Endothelial cell of umbilical vein (primary cell): ENCODE measurements around the gene VPS45. TPM values are rescaled to one million over a fixed set of nuclear protein-coding genes. Genes with fewer than 3 reads are reported as not detected.

Experiments
- BruUV-seq: library from RNA; stranded (reverse); fragments of 400-500 nt; replicated peaks from 2 replicates; lab custom pipeline; 2021; lab: Mats Ljungman, UMichigan
- CTCF ChIA-PET: fragments of 300-600, 350-600 bp; sonication (Branson Sonifier 250); formaldehyde crosslinking; loops from one replicate; lab custom pipeline; 2021; ENCODE audit warnings: antibody characterized with exemption, inconsistent platforms; lab: Charles Lee
- POLR2A ChIA-PET: fragments of 300-600, 350-600 bp; sonication (Branson Sonifier 250); formaldehyde crosslinking; loops from one replicate; lab custom pipeline; 2021; ENCODE audit warnings: antibody characterized with exemption, inconsistent platforms; lab: Charles Lee
- DNase-seq: peaks from one replicate; pipeline ENCODE4 v3.0.0-alpha.2; 2011; ENCODE audit warnings: low read depth, low spot score
- FAIRE-seq: peaks from 2 replicates; lab custom pipeline; 2011; peaks lifted over from hg19 to GRCh38; lab: Jason Lieb, UNC
- H2AFZ ChIP-seq: 2 replicates; pipeline ENCODE4 v1.6.0; 2012; ENCODE audit warnings: low read depth, low read length, control low read depth, inconsistent platforms
- H3K27ac ChIP-seq: 2 replicates; pipeline ENCODE4 v1.5.1; 2011; ENCODE audit warnings: low read depth, mild to moderate bottlenecking, control low read depth, low read length, moderate library complexity; ENCODE audit not compliant: insufficient read depth
- H3K27me3 ChIP-seq, 2 experiments: 2 replicates each; pipeline versions ENCODE4 v1.6.0 to v1.6.1; 2011; ENCODE audit warnings: low read length in 2 of 2, mixed read lengths in 1 of 2; ENCODE audit not compliant: control insufficient read depth in 2 of 2, insufficient read depth in 2 of 2
- H3K36me3 ChIP-seq, 2 experiments: 2 replicates in 1 of 2; 3 replicates in 1 of 2; pipeline ENCODE4 v1.5.1; 2011; ENCODE audit warnings: low read length in 2 of 2, mild to moderate bottlenecking in 1 of 2, moderate library complexity in 1 of 2; ENCODE audit not compliant: control insufficient read depth in 2 of 2, insufficient read depth in 2 of 2; ENCODE audit errors: extremely low read depth in 1 of 2
- H3K4me1 ChIP-seq: 3 replicates; pipeline ENCODE4 v1.5.1; 2011; ENCODE audit warnings: mild to moderate bottlenecking, low read length; ENCODE audit not compliant: control insufficient read depth, insufficient read depth; ENCODE audit errors: extremely low read depth
- H3K4me2 ChIP-seq: 2 replicates; pipeline ENCODE4 v1.6.1; 2011; ENCODE audit warnings: low read length, control low read depth, mixed read lengths; ENCODE audit not compliant: insufficient read depth
- H3K4me3 ChIP-seq, 3 experiments: fragments of 200-600 bp in 1 of 3; sonication (generic), shearing (Covaris generic) in 1 of 3; replicated peaks in 1 of 3; 2 replicates each; pipeline ENCODE4 v1.5.1; 2011 to 2016; ENCODE audit warnings: control low read depth in 3 of 3, low read length in 3 of 3, mild to moderate bottlenecking in 2 of 3, inconsistent platforms in 1 of 3, low read depth in 1 of 3, moderate library complexity in 1 of 3; ENCODE audit not compliant: insufficient read depth in 1 of 3
- H3K79me2 ChIP-seq: 2 replicates; pipeline ENCODE4 v1.6.0; 2012; ENCODE audit warnings: low read length, inconsistent platforms; ENCODE audit not compliant: control insufficient read depth, insufficient read depth
- H3K9ac ChIP-seq: replicated peaks from 2 replicates; pipeline ENCODE3; 2011; ENCODE audit warnings: low read length, control low read depth; ENCODE audit not compliant: insufficient read depth; ENCODE audit errors: extremely low read depth
- H3K9me1 ChIP-seq: replicated peaks from 3 replicates; pipeline ENCODE4 v1.6.0; 2011; ENCODE audit warnings: mild to moderate bottlenecking, low read length; ENCODE audit not compliant: control insufficient read depth, insufficient read depth; ENCODE audit errors: extremely low read depth
- H3K9me3 ChIP-seq: replicated peaks from 2 replicates; pipeline ENCODE4 v1.5.1; 2012; ENCODE audit warnings: low read length, inconsistent platforms; ENCODE audit not compliant: control insufficient read depth, insufficient read depth
- H4K20me1 ChIP-seq: replicated peaks from 2 replicates; pipeline ENCODE3; 2011; ENCODE audit warnings: mild to moderate bottlenecking, low read length; ENCODE audit not compliant: control insufficient read depth, insufficient read depth; ENCODE audit errors: extremely low read depth
- CTCF ChIP-seq, 2 donors: IDR thresholded peaks; 1 replicate in 1 of 2; 2 replicates in 1 of 2; pipeline ENCODE4 v1.5.1; 2011; ENCODE audit warnings: low read length in 2 of 2, mild to moderate bottlenecking in 2 of 2, moderate library complexity in 2 of 2, control low read depth in 1 of 2, inconsistent platforms in 1 of 2, low read depth in 1 of 2; ENCODE audit not compliant: insufficient read depth in 1 of 2; ENCODE audit errors: extremely low read depth in 1 of 2
- EZH2 ChIP-seq: IDR thresholded peaks from 2 replicates; pipeline ENCODE4 v1.6.1; 2012; ENCODE audit warnings: borderline replicate concordance, low read depth, mild to moderate bottlenecking, moderate library complexity, low read length, inconsistent platforms; ENCODE audit not compliant: severe bottlenecking
- GATA2 ChIP-seq: IDR thresholded peaks from 2 replicates; pipeline ENCODE4 v1.7.0; 2011; ENCODE audit warnings: low read depth, mild to moderate bottlenecking, moderate library complexity, mixed read lengths, low read length; ENCODE audit not compliant: insufficient read length, insufficient read depth
- JUN ChIP-seq: IDR thresholded peaks from 2 replicates; pipeline ENCODE4 v1.6.1; 2011; ENCODE audit warnings: borderline replicate concordance, low read depth; ENCODE audit not compliant: insufficient read length, insufficient read depth
- MAX ChIP-seq: IDR thresholded peaks from 2 replicates; pipeline ENCODE4 v1.6.1; 2011; ENCODE audit not compliant: insufficient read depth, insufficient read length
- MYC ChIP-seq: IDR thresholded peaks from one replicate; pipeline ENCODE4 v1.6.1; 2011; ENCODE audit warnings: mild to moderate bottlenecking, low read depth, low read length
- POLR2A ChIP-seq: IDR thresholded peaks from 2 replicates; pipeline ENCODE4 v1.6.1; 2012; ENCODE audit warnings: low read depth, mild to moderate bottlenecking, control low read depth, low read length
- POLR2AphosphoS5 ChIP-seq: IDR thresholded peaks from 2 replicates; pipeline ENCODE4 v1.6.1; 2012; ENCODE audit warnings: low read depth, mild to moderate bottlenecking, control low read depth, low read length, moderate library complexity; ENCODE audit not compliant: insufficient read depth
- dilution Hi-C: fragments of 300-500 bp; cut with MboI; formaldehyde crosslinking; loops from one replicate; pipeline ENCODE4 v1.15.0; 2019; ENCODE audit warnings: low sequenced_read_pairs; ENCODE audit not compliant: extremely low pct_ligation_motif_present
- intact Hi-C: fragments of 100-400 bp; cut with micrococcal nuclease; formaldehyde crosslinking; loops from one replicate; pipeline ENCODE4 v1.10.0; 2022
- polyA plus RNA-seq, 4 experiments: library from polyadenylated mRNA; depleted of rRNA in 3 of 4; stranded (reverse) in 3 of 4; unstranded in 1 of 4; fragments of >200 nt; gene quantifications; 2 replicates each; pipeline versions ENCODE4 v1.2.1 to v1.2.3, GENCODE V29; 2011 to 2012; ENCODE audit warnings: missing spikeins in 1 of 4
- total RNA-seq: library from RNA; stranded (reverse); gene quantifications from 2 replicates; pipeline ENCODE4 v1.2.3, GENCODE V29; 2021

The VPS45 gene
- total and polyA plus RNA-seq, 2 donors (not counting 3 experiments of a cell fraction or from before 2014, with no cell fraction given), result 24.8 to 43.7 TPM

- ChIA-PET POLR2A (no interaction called here), CTCF (interaction anchor here (1.3 kb wide), 1 partner anchor 48 kb away, joined by 4 read pairs; no protein-coding TSS in a partner anchor)
- Histone ChIP-seq H3K9me3 (no peaks in the 10 kb centered on the region), H4K20me1 (no peaks in the 10 kb centered on the region), H3K4me2 (no peak overlapping the region), H3K4me3 (no peak overlapping the region), H3K27me3 (no peaks in the 10 kb centered on the region), H2AFZ (no peak overlapping the region), H3K4me1 (no peaks in the 10 kb centered on the region), H3K79me2 (no peaks in the 10 kb centered on the region), H3K27ac (no peak overlapping the region), H3K36me3 (no peaks in the 10 kb centered on the region), H3K9ac (no peak overlapping the region), H3K9me1 (no peaks in the 10 kb centered on the region)
- dilution Hi-C loops (no loop called here), intact Hi-C loops (no loop called here)
- DNase-seq (no peak), FAIRE-seq (peak; percentile 44)
- no peak for TF ChIP-seq POLR2A
- peak; percentile 14 for TF ChIP-seq JUN
- BruUV-seq, result no TSS peak
Measured at GRCh38 chr1:150121236-150121862, 53.8 kb downstream of the VPS45 start.

- H3K79me2 ChIP-seq, result no peaks in the 10 kb centered on the region
- CTCF ChIA-PET, result interaction anchor here (1.6 kb wide), 1 partner anchor 60 kb away, joined by 9 read pairs; no protein-coding TSS in a partner anchor
Measured at GRCh38 chr1:150126811-150127210, 59.2 kb downstream of the VPS45 start.

More at GRCh38 chr1:150126811-150127210, 59.2 kb downstream of the VPS45 start:
- Histone ChIP-seq H3K9me3 (no peaks in the 10 kb centered on the region), H3K4me3 (no peak overlapping the region), H3K4me2 (no peak overlapping the region), H3K4me1 (no peaks in the 10 kb centered on the region), H4K20me1 (no peaks in the 10 kb centered on the region), H3K9me1 (no peaks in the 10 kb centered on the region), H3K27me3 (no peaks in the 10 kb centered on the region), H3K9ac (no peak overlapping the region), H3K36me3 (no peaks in the 10 kb centered on the region), H2AFZ (no peak overlapping the region), H3K27ac (no peak overlapping the region)
- TF ChIP-seq MYC (no peak), GATA2 (no peak), EZH2 (no peak), JUN (no peak), CTCF (IDR thresholded peaks at IDR 0.05; ENCODE audit: extremely low read depth in 1 of 2, insufficient read depth in 1 of 2, low read depth in 1 of 2, low read length in 2 of 2) (no peak), MAX (no peak), POLR2AphosphoS5 (no peak)
- BruUV-seq, result no TSS peak
- POLR2A ChIA-PET, result no interaction called here
- intact Hi-C loops, result no loop called here
- no peak for DNase-seq
- dilution Hi-C loops, result no loop called here
- FAIRE-seq, result no peak
